SU-DHL-6 (cell line): ENCODE data around the gene SYNPR.

Experiments used
- H2AFZ ChIP-seq: fragments of 200-600 bp; sonication (generic); 2 replicates; pipeline ENCODE4 v1.6.1; 2014; ENCODE audit warnings: low read depth, mild to moderate bottlenecking, moderate library complexity, mixed read lengths, antibody characterized with exemption, low read length; ENCODE audit not compliant: severe bottlenecking
- H3F3A ChIP-seq: fragments of 200-600 bp; shearing (Covaris generic); 2 replicates; pipeline ENCODE4 v1.6.0; 2016; ENCODE audit warnings: antibody characterized with exemption, mild to moderate bottlenecking; ENCODE audit not compliant: insufficient read depth
- H3K27ac ChIP-seq: fragments of 200-600 bp; sonication (generic); 2 replicates; pipeline ENCODE4 v1.5.1; 2016; ENCODE audit warnings: low read depth, mild to moderate bottlenecking, low read length, moderate library complexity, mixed read lengths
- H3K27me3 ChIP-seq: fragments of 200-600 bp; sonication (generic), shearing (Covaris generic); 2 replicates; pipeline ENCODE4 v1.6.0; 2014; ENCODE audit warnings: mild to moderate bottlenecking, low read length
- H3K36me3 ChIP-seq: fragments of 200-600 bp; sonication (generic); 2 replicates; pipeline ENCODE4 v1.6.1; 2014; ENCODE audit warnings: mild to moderate bottlenecking, low read length, mixed read lengths
- H3K4me2 ChIP-seq: fragments of 300-600, 200-600 bp; shearing (Covaris generic), sonication (generic); 2 replicates; pipeline ENCODE4 v1.6.0; 2014; ENCODE audit warnings: low read length, low read depth, mild to moderate bottlenecking; ENCODE audit not compliant: poor library complexity, severe bottlenecking
- H3K4me3 ChIP-seq: fragments of 200-600 bp; sonication (generic); 2 replicates; pipeline ENCODE4 v1.5.1; 2014; ENCODE audit warnings: antibody characterized with exemption, low read length, mild to moderate bottlenecking, mixed read lengths; ENCODE audit not compliant: insufficient read depth, poor library complexity, severe bottlenecking
- H3K79me2 ChIP-seq: fragments of 200-600 bp; sonication (generic); 2 replicates; pipeline ENCODE4 v1.6.1; 2014; ENCODE audit warnings: mild to moderate bottlenecking, low read length, moderate library complexity; ENCODE audit not compliant: insufficient read depth
- H3K9ac ChIP-seq: fragments of 200-600 bp; sonication (generic); 2 replicates; pipeline ENCODE4 v1.7.0; 2014; ENCODE audit warnings: mild to moderate bottlenecking, low read length
- H3K9me2 ChIP-seq: fragments of 200-600 bp; sonication (generic); replicated peaks from 2 replicates; pipeline ENCODE4 v1.6.1; 2014; ENCODE audit warnings: low read length; ENCODE audit not compliant: insufficient read depth
- H3K9me3 ChIP-seq: fragments of 200-600 bp; sonication (generic); 2 replicates; pipeline ENCODE4 v1.6.1; 2014; ENCODE audit warnings: low read length, mixed read lengths; ENCODE audit not compliant: insufficient read depth
- H4K20me1 ChIP-seq: fragments of 200-600 bp; sonication (generic); 2 replicates; pipeline ENCODE4 v1.6.1; 2014; ENCODE audit warnings: low read depth, mild to moderate bottlenecking, antibody characterized with exemption, low read length, moderate library complexity, mixed read lengths
- CTCF ChIP-seq: fragments of 200-600 bp; sonication (generic); IDR thresholded peaks from one replicate; pipeline ENCODE4 v1.5.1; 2017; ENCODE audit warnings: antibody characterized with exemption, mild to moderate bottlenecking, low read length, moderate library complexity; ENCODE audit not compliant: insufficient read depth, poor library complexity, severe bottlenecking
- EZH2phosphoT487 ChIP-seq: fragments of 200-600 bp; sonication (generic), shearing (Covaris generic); conservative IDR thresholded peaks from 2 replicates; pipeline ENCODE4 v1.6.1; 2018; ENCODE audit warnings: mild to moderate bottlenecking, antibody characterized with exemption, low read length, moderate library complexity, mixed read lengths

SYNPR gene

GRCh38 chr3:63458405-63458804, 180.3 kb downstream of the SYNPR start:
- Histone ChIP-seq H3K9ac (no peak overlapping the region), H3K27ac (no peak overlapping the region), H3K36me3 (no peaks in the 10 kb centered on the region), H4K20me1 (no peaks in the 10 kb centered on the region), H3K4me3 (no peak overlapping the region), H2AFZ (no peak overlapping the region), H3K4me2 (no peak overlapping the region), H3K79me2 (no peaks in the 10 kb centered on the region), H3K27me3 (no peaks in the 10 kb centered on the region), H3K9me2 (no peaks in the 10 kb centered on the region), H3F3A (no peaks in the 10 kb centered on the region), H3K9me3 (no peaks in the 10 kb centered on the region)
- TF ChIP-seq CTCF = no peak
- no peak for TF ChIP-seq EZH2phosphoT487

GRCh38 chr3:63462732-63463131, 184.6 kb downstream of the SYNPR start:
- Histone ChIP-seq H2AFZ (no peak overlapping the region), H3F3A (no peaks in the 10 kb centered on the region), H3K27ac (no peak overlapping the region), H3K79me2 (no peaks in the 10 kb centered on the region), H3K9me2 (no peaks in the 10 kb centered on the region), H3K36me3 (no peaks in the 10 kb centered on the region), H4K20me1 (no peaks in the 10 kb centered on the region), H3K9ac (no peak overlapping the region), H3K4me2 (no peak overlapping the region), H3K27me3 (no peaks in the 10 kb centered on the region), H3K9me3 (no peaks in the 10 kb centered on the region), H3K4me3 (no peak overlapping the region)
- TF ChIP-seq CTCF (no peak), EZH2phosphoT487 (no peak)

- Histone ChIP-seq H3K27ac (no peak overlapping the region), H3K79me2 (no peaks in the 10 kb centered on the region), H3K9ac (no peak overlapping the region), H3K9me2 (no peaks in the 10 kb centered on the region), H3K4me3 (no peak overlapping the region), H2AFZ (no peak overlapping the region), H3K36me3 (no peaks in the 10 kb centered on the region), H3F3A (no peaks in the 10 kb centered on the region), H3K4me2 (no peak overlapping the region), H3K9me3 (no peaks in the 10 kb centered on the region), H4K20me1 (no peaks in the 10 kb centered on the region), H3K27me3 (no peaks in the 10 kb centered on the region)
- TF ChIP-seq CTCF (no peak), EZH2phosphoT487 (no peak)
These were observed 189.3 kb downstream of the SYNPR start for GRCh38 chr3:63467392-63467791.
